ENCODE results near the gene GALNT9.

The GALNT9 gene

DNA sequence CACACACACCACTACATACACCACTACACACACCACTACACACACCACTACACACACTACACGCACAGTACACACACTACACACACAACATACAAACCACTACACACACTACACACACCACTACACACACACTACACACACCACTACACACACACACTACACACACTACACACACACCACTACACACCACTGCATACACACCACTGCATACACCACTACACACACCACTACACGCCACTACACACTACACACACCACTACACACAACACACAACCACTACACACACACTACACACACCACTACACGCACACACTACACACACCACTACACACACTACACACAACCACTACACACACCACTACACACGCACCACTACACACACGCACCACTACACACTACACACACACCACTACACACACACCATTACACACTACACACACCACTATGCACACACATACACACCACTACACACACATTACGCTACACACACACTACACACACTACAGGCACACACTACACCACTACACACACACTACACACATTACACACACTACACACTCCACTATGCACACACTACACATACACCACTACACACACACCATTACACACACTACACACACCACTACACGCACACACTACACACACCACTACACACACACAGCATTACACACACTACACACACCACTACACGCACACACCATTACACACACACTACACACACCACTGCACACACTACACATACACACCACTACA is 172.6 kb downstream of the GALNT9 start:
- ATAC-seq, result no peak
- TF ChIP-seq ESRRG (CRISPR knock-in tag; IDR thresholded peaks at IDR 0.05) (no peak), OSR1 (CRISPR knock-in tag; IDR thresholded peaks at IDR 0.05) (no peak), ARNTL (CRISPR knock-in tag; IDR thresholded peaks at IDR 0.05; ENCODE audit: borderline replicate concordance, low read depth) (no peak), POU6F1 (CRISPR knock-in tag; IDR thresholded peaks at IDR 0.05; ENCODE audit: borderline replicate concordance, low read depth) (no peak), GLIS3 (CRISPR knock-in tag; IDR thresholded peaks at IDR 0.05) (no peak), ZNF70 (CRISPR knock-in tag; IDR thresholded peaks at IDR 0.05) (no peak), ZFP3 (CRISPR knock-in tag; IDR thresholded peaks at IDR 0.05) (no peak), PPARA (CRISPR knock-in tag; IDR thresholded peaks at IDR 0.05; ENCODE audit: borderline replicate concordance) (no peak), SNAI2 (CRISPR knock-in tag; IDR thresholded peaks at IDR 0.05) (no peak), TOX (CRISPR knock-in tag; IDR thresholded peaks at IDR 0.05; ENCODE audit: borderline replicate concordance) (no peak), ZNF565 (CRISPR knock-in tag; conservative IDR thresholded peaks at IDR 0.05; ENCODE audit: low read depth) (no peak), RARB (CRISPR knock-in tag; IDR thresholded peaks at IDR 0.05) (no peak), ISL1 (CRISPR knock-in tag; IDR thresholded peaks at IDR 0.05) (no peak), TSHZ2 (CRISPR knock-in tag; IDR thresholded peaks at IDR 0.05) (no peak)
- TF ChIP-seq, protein P1, sequence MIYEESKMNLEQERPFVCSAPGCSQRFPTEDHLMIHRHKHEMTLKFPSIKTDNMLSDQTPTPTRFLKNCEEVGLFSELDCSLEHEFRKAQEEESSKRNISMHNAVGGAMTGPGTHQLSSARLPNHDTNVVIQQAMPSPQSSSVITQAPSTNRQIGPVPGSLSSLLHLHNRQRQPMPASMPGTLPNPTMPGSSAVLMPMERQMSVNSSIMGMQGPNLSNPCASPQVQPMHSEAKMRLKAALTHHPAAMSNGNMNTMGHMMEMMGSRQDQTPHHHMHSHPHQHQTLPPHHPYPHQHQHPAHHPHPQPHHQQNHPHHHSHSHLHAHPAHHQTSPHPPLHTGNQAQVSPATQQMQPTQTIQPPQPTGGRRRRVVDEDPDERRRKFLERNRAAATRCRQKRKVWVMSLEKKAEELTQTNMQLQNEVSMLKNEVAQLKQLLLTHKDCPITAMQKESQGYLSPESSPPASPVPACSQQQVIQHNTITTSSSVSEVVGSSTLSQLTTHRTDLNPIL (CRISPR knock-in tag; IDR thresholded peaks at IDR 0.05; ENCODE audit: low read depth), result no peak
- TF ChIP-seq, protein P2, sequence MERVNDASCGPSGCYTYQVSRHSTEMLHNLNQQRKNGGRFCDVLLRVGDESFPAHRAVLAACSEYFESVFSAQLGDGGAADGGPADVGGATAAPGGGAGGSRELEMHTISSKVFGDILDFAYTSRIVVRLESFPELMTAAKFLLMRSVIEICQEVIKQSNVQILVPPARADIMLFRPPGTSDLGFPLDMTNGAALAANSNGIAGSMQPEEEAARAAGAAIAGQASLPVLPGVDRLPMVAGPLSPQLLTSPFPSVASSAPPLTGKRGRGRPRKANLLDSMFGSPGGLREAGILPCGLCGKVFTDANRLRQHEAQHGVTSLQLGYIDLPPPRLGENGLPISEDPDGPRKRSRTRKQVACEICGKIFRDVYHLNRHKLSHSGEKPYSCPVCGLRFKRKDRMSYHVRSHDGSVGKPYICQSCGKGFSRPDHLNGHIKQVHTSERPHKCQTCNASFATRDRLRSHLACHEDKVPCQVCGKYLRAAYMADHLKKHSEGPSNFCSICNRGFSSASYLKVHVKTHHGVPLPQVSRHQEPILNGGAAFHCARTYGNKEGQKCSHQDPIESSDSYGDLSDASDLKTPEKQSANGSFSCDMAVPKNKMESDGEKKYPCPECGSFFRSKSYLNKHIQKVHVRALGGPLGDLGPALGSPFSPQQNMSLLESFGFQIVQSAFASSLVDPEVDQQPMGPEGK (CRISPR knock-in tag; IDR thresholded peaks at IDR 0.05; ENCODE audit: borderline replicate concordance), result no peak

GRCh38 chr12:132155771-132156572 is 173.4 kb downstream of the GALNT9 start:
- no peak for ATAC-seq
- TF ChIP-seq ZFP30 (CRISPR knock-in tag; IDR thresholded peaks at IDR 0.05) (no peak), ISL1 (CRISPR knock-in tag; IDR thresholded peaks at IDR 0.05) (no peak), CSDC2 (CRISPR knock-in tag; IDR thresholded peaks at IDR 0.05) (no peak), GLIS3 (CRISPR knock-in tag; IDR thresholded peaks at IDR 0.05) (no peak), ZNF8 (CRISPR knock-in tag; IDR thresholded peaks at IDR 0.05) (no peak), ZNF565 (CRISPR knock-in tag; conservative IDR thresholded peaks at IDR 0.05; ENCODE audit: low read depth) (no peak), SNAI2 (CRISPR knock-in tag; IDR thresholded peaks at IDR 0.05) (no peak), ZC3H10 (CRISPR knock-in tag; IDR thresholded peaks at IDR 0.05) (no peak)
- TF ChIP-seq, protein P2 (CRISPR knock-in tag; IDR thresholded peaks at IDR 0.05; ENCODE audit: borderline replicate concordance), result no peak
